HCT116 (cell line): Measurements from ENCODE around the gene CTNND1. TPM values are rescaled to one million over a fixed set of nuclear protein-coding genes. Genes with fewer than 3 reads are reported as not detected.

ENCODE experiments used
- ATAC-seq: fragments of 200-7000 bp; cut with Tn5 transposase; 2 replicates; pipeline ENCODE4 v1.9.1; 2020; ENCODE audit warnings: mild to moderate bottlenecking, moderate library complexity
- BruUV-seq: library from RNA; stranded (reverse); fragments of 400-500 nt; replicated peaks from 2 replicates; lab custom pipeline; 2021; lab: Mats Ljungman, UMichigan
- CTCF ChIA-PET: fragments of 300-600 bp; sonication (Branson Sonifier 250); formaldehyde crosslinking; loops from one replicate; lab custom pipeline; 2021; ENCODE audit warnings: antibody characterized with exemption; lab: Charles Lee
- POLR2A ChIA-PET: fragments of 300-600, 350-600 bp; sonication (Branson Sonifier 250); formaldehyde crosslinking; loops from one replicate; lab custom pipeline; 2021; ENCODE audit warnings: antibody characterized with exemption; lab: Charles Lee
- RAD21 ChIA-PET, 2 experiments: fragments of 300-600 bp; sonication (Branson Sonifier 250); formaldehyde crosslinking; loops; one replicate each; lab custom pipeline; 2023; ENCODE audit warnings: low total read pairs in 2 of 2; ENCODE audit not compliant: uncharacterized antibody in 2 of 2, unreplicated experiment in 2 of 2, low non-redundant PET in 1 of 2; lab: Charles Lee
- DNase-seq: peaks from one replicate; pipeline ENCODE4 v3.0.0-alpha.2; 2010; ENCODE audit warnings: low read depth, low spot score
- H2AFZ ChIP-seq: fragments of 200-600 bp; shearing (Covaris generic), sonication (generic); 2 replicates; pipeline ENCODE4 v1.6.1; 2017; ENCODE audit warnings: low read depth, mixed run types, mixed read lengths, antibody characterized with exemption, low read length; ENCODE audit not compliant: poor library complexity, severe bottlenecking
- H3K27ac ChIP-seq: 2 replicates; pipeline ENCODE4 v1.5.1; 2012; ENCODE audit warnings: low read depth, low read length
- H3K27me3 ChIP-seq: fragments of 200-600 bp; sonication (generic); 2 replicates; pipeline ENCODE4 v1.6.1; 2016; ENCODE audit warnings: mixed run types, low read length, mixed read lengths; ENCODE audit not compliant: insufficient read depth
- H3K36me3 ChIP-seq, 2 experiments: fragments of 200-500 bp in 1 of 2; fragments of 200-600 bp in 1 of 2; sonication (Bioruptor generic) in 1 of 2; sonication (generic) in 1 of 2; 2 replicates each; pipeline versions ENCODE4 v1.5.1 to v1.6.1; 2014 to 2016; ENCODE audit warnings: low read length in 2 of 2, inconsistent platforms in 1 of 2, mixed read lengths in 1 of 2, mixed run types in 1 of 2; ENCODE audit not compliant: insufficient read depth in 2 of 2, control insufficient read depth in 1 of 2
- H3K4me1 ChIP-seq, 2 experiments: fragments of 200-600 bp in 1 of 2; sonication (generic) in 1 of 2; 2 replicates each; pipeline versions ENCODE4 v1.5.1 to v1.6.1; 2012 to 2017; ENCODE audit warnings: low read length in 2 of 2, inconsistent platforms in 1 of 2, mild to moderate bottlenecking in 1 of 2, mixed read lengths in 1 of 2, mixed run types in 1 of 2, moderate library complexity in 1 of 2; ENCODE audit not compliant: insufficient read depth in 2 of 2, control insufficient read depth in 1 of 2
- H3K4me2 ChIP-seq: fragments of 200-600 bp; sonication (generic); 2 replicates; pipeline ENCODE4 v1.6.1; 2017; ENCODE audit warnings: mixed run types, low read length, mixed read lengths
- H3K4me3 ChIP-seq, 2 experiments: fragments of 200-600 bp in 1 of 2; sonication (generic) in 1 of 2; replicated peaks in 1 of 2; 2 replicates each; pipeline ENCODE4 v1.5.1; 2011 to 2016; ENCODE audit warnings: low read length in 2 of 2, control low read depth in 1 of 2, low read depth in 1 of 2, mild to moderate bottlenecking in 1 of 2, mixed read lengths in 1 of 2, mixed run types in 1 of 2
- H3K79me2 ChIP-seq: fragments of 200-600 bp; sonication (generic); 2 replicates; pipeline ENCODE4 v1.6.1; 2017; ENCODE audit warnings: mild to moderate bottlenecking, mixed run types, low read length, moderate library complexity, mixed read lengths; ENCODE audit not compliant: insufficient read depth
- H3K9ac ChIP-seq: fragments of 200-600 bp; sonication (generic); 2 replicates; pipeline ENCODE4 v1.6.1; 2016; ENCODE audit warnings: low read length, mixed read lengths
- H3K9me2 ChIP-seq: fragments of 200-600 bp; sonication (generic), shearing (Covaris generic); 2 replicates; pipeline ENCODE4 v1.6.1; 2017; ENCODE audit warnings: mixed run types, mild to moderate bottlenecking, moderate library complexity; ENCODE audit not compliant: insufficient read depth
- H3K9me3 ChIP-seq, 2 experiments: fragments of 200-500 bp in 1 of 2; fragments of 200-600 bp in 1 of 2; sonication (Bioruptor generic) in 1 of 2; sonication (generic) in 1 of 2; 2 replicates each; pipeline ENCODE4 v1.6.1; 2014 to 2017; ENCODE audit warnings: low read length in 2 of 2, mixed read lengths in 2 of 2, inconsistent platforms in 1 of 2, low read depth in 1 of 2, mild to moderate bottlenecking in 1 of 2, mixed run types in 1 of 2, moderate library complexity in 1 of 2; ENCODE audit not compliant: control insufficient read depth in 1 of 2, insufficient read depth in 1 of 2
- H4K20me1 ChIP-seq: fragments of 200-600 bp; sonication (generic), shearing (Covaris generic); 2 replicates; pipeline ENCODE4 v1.6.1; 2017; ENCODE audit warnings: mixed run types, mild to moderate bottlenecking, moderate library complexity; ENCODE audit not compliant: insufficient read depth
- EZH2 ChIP-seq: fragments of 200-600 bp; sonication (generic); IDR thresholded peaks from 2 replicates; pipeline ENCODE4 v1.6.1; 2017; ENCODE audit warnings: antibody characterized with exemption, mixed run types
- EZH2phosphoT487 ChIP-seq: fragments of 200-600 bp; IDR thresholded peaks from 2 replicates; pipeline ENCODE4 v1.6.1; 2018; ENCODE audit warnings: antibody characterized with exemption, borderline replicate concordance
- FOSL1 ChIP-seq: IDR thresholded peaks from 2 replicates; pipeline ENCODE4 v1.6.1; 2012; ENCODE audit warnings: low read depth
- POLR2A ChIP-seq: IDR thresholded peaks from 2 replicates; pipeline ENCODE4 v1.7.0; 2011; ENCODE audit warnings: borderline replicate concordance; ENCODE audit not compliant: insufficient read depth, insufficient read length; ENCODE audit errors: extremely low read depth
- RAD21 ChIP-seq: IDR thresholded peaks from 2 replicates; pipeline ENCODE4 v1.6.1; 2012; ENCODE audit warnings: low read depth, mild to moderate bottlenecking
- REST ChIP-seq: IDR thresholded peaks from 2 replicates; pipeline ENCODE4 v1.6.1; 2012; ENCODE audit warnings: low read depth
- ZFX ChIP-seq: fragments of 450-650 bp; IDR thresholded peaks from 2 replicates; pipeline ENCODE4 v1.6.1; 2017
- intact Hi-C: fragments of 100-400 bp; cut with micrococcal nuclease; formaldehyde crosslinking; loops from 2 replicates; pipeline ENCODE4 v1.10.0; 2022
- total RNA-seq: library from RNA; stranded (reverse); gene quantifications from one replicate; pipeline ENCODE4 v1.2.1, GENCODE V29; 2021; ENCODE audit not compliant: unreplicated experiment
- TF ChIP-seq, protein P1 (sequence below): IDR thresholded peaks from 2 replicates; pipeline ENCODE4 v1.6.1; 2012
- TF ChIP-seq, protein P2 (sequence below): IDR thresholded peaks from 2 replicates; pipeline ENCODE4 v1.6.1; 2012

The CTNND1 gene
- total RNA-seq, 1 experiment from 2014 or later = 157 TPM

GRCh38 chr11:57786436-57786835 is 24.8 kb downstream of the CTNND1 start:
- Histone ChIP-seq H3K9me3 (no peaks in the 10 kb centered on the region), H3K27ac (no peak overlapping the region), H3K4me3 (no peak overlapping the region), H3K9me2 (no peaks in the 10 kb centered on the region), H3K9ac (no peak overlapping the region), H3K79me2 (peaks cover 100% of the 10 kb centered on the region), H3K4me2 (no peak overlapping the region), H4K20me1 (no peaks in the 10 kb centered on the region), H3K36me3 (no peaks in the 10 kb centered on the region), H2AFZ (no peak overlapping the region), H3K27me3 (no peaks in the 10 kb centered on the region), H3K4me1 (peaks cover 77 to 100% of the 10 kb centered on the region in 2 experiments)
- ChIA-PET RAD21 (no interaction called here), CTCF (no interaction called here), POLR2A (no interaction called here)
- DNase-seq = no peak
- ATAC-seq = no peak
- intact Hi-C loops = no loop called here
- no TSS peak for BruUV-seq
- TF ChIP-seq ZFX (no peak), REST (no peak), FOSL1 (no peak), POLR2A (no peak), RAD21 (no peak), EZH2 (no peak), EZH2phosphoT487 (no peak)
- TF ChIP-seq, protein P1, sequence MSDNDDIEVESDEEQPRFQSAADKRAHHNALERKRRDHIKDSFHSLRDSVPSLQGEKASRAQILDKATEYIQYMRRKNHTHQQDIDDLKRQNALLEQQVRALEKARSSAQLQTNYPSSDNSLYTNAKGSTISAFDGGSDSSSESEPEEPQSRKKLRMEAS = no peak
- TF ChIP-seq, protein P2, sequence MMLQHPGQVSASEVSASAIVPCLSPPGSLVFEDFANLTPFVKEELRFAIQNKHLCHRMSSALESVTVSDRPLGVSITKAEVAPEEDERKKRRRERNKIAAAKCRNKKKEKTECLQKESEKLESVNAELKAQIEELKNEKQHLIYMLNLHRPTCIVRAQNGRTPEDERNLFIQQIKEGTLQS = no peak
